Neuron (in vitro differentiated cells): Measurements from ENCODE around the gene PHACTR4.
"Not testable (repeated sequence)": the region's sequence is repeated elsewhere in the genome, so short reads cannot be mapped to it uniquely, and the experiment has no call there.

ENCODE experiments used
- H2AFZ ChIP-seq: one replicate; pipeline ENCODE4 v1.6.1; 2013; ENCODE audit warnings: low read depth, mild to moderate bottlenecking, inconsistent platforms, low read length, moderate library complexity
- H3K27me3 ChIP-seq: one replicate; pipeline ENCODE4 v1.6.1; 2013; ENCODE audit warnings: low read length; ENCODE audit not compliant: insufficient read depth
- H3K36me3 ChIP-seq: one replicate; pipeline ENCODE4 v1.6.1; 2013; ENCODE audit warnings: low read length; ENCODE audit not compliant: insufficient read depth
- H3K4me1 ChIP-seq: one replicate; pipeline ENCODE4 v1.6.1; 2013; ENCODE audit warnings: low read length; ENCODE audit not compliant: insufficient read depth
- H3K4me3 ChIP-seq: 2 replicates; pipeline ENCODE4 v1.5.1; 2013; ENCODE audit warnings: mild to moderate bottlenecking, low read length, moderate library complexity
- H3K9me3 ChIP-seq: one replicate; pipeline ENCODE4 v1.6.1; 2013; ENCODE audit warnings: low read length

PHACTR4 gene

DNA sequence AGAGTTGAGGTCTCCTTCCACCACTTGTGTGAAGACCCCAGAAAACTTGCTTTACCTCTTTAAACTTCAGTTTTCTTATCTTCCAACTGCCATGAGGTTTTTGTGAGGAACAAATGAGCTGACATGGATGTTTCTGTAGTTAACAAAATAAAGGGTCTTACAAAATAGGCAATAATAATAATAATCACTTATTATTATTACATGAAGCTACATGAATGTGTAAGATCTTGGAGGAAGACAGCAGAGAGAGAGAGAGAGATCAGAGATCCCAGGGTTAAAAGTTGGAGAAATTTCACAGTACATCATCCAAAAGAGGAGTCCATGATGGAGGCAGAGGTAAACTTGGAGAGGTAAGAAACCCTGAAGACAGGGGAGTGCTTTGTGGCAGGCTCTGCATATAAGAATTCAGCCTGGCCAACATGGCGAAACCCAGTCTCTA is 147.0 kb downstream of the PHACTR4 start:
- no peak overlapping the region for H2AFZ ChIP-seq
- no peaks in the 10 kb centered on the region for H3K27me3 ChIP-seq
- H3K4me1 ChIP-seq = peaks cover 11% of the 10 kb centered on the region
- peaks cover 11% of the 10 kb centered on the region for H3K36me3 ChIP-seq
- H3K4me3 ChIP-seq = no peak overlapping the region
- H3K9me3 ChIP-seq = no peaks in the 10 kb centered on the region

DNA sequence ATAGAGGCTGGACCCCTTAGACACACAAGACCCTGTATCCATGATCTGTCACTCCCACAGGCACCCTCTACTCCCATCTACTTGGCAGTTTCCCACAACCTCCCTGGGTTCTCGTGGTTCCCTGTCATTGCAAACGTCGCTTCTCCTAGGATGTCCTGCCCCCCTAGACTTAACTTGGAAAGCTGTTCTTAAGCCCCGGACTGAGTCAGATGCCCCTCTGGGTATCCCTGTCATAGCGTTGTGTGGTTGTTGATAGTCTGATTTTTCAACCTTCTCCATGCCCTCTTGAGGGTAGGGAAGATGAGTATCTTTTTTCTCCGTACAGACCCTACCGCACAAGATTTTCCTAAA is 148.1 kb downstream of the PHACTR4 start:
- H3K9me3 ChIP-seq = no peaks in the 10 kb centered on the region
- no peaks in the 10 kb centered on the region for H3K27me3 ChIP-seq
- H3K4me3 ChIP-seq = peak overlapping the region; percentile 93
- H3K36me3 ChIP-seq = peaks cover 12% of the 10 kb centered on the region
- H2AFZ ChIP-seq = peak overlapping the region; percentile 6
- H3K4me1 ChIP-seq = peaks cover 11% of the 10 kb centered on the region

DNA sequence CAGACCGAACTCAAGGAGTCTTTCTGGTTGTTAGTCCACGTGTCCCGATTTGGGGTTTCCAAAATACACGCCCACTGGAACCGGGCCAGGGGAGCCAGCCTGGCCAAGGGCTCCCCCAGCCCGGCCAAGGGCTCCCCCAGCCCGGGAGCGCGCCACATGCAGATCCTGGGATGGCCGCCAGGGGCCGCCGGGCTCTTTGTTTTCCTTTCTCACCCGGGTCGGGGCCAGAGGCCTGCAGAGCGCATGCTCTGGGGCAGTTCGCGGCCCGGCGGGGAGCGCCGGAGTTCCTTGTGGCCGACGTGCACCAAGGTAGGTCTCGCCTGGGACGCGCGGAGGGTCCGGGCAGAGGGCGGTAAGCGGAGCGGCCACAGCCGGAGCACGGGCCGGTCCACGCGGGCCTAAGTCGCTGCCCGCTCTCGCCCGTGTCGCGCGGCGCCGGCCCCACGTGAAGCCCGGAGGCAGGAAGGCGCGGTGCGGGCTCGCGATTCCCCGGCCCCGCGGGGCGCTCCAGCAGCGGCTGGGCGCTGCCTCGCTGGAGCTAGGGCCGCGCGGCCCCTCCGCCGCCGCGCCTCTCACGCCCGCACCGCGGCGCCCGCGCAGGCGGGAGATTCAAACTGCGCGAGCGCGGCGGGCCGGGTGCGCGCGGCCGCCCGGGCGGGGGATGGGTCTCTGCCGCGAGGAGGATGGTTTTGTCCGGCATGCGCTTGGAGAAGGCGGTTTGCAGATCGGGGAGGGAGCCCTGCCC is 148.6 kb downstream of the PHACTR4 start:
- peak overlapping the region; percentile 6 for H2AFZ ChIP-seq

DNA sequence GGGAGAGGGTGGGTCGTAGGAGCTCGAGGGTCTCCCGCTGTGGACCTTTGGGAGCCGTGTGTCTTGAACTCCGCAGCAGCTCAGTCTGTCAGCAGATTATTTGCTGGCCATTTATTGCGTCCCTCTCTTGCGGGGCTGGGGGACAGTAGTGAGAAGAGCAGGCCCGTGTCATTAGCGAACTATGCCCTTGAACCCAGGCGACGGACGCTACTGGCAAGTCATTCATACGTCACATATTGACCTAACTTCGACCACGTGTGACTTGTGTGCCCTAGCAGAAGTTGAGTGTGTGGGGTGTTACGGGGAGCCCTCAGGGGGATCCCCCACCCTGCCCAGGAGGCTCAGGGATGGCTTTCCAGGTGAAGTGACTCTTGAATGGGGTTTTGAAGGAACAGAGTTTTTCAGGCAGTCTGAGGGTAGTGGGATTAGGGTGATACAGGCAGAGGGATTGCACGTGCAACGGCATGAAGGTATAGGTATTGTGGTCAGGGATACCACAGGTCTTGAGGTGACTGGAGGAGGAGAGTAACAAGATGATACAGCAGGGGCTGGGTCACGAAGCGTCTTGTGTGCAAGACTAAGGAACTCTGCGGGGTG is 149.3 kb downstream of the PHACTR4 start:
- no peaks in the 10 kb centered on the region for H3K27me3 ChIP-seq
- peak overlapping the region; percentile 6 for H2AFZ ChIP-seq
- no peaks in the 10 kb centered on the region for H3K9me3 ChIP-seq
- peaks cover 7% of the 10 kb centered on the region for H3K36me3 ChIP-seq
- peak overlapping the region; percentile 93 for H3K4me3 ChIP-seq
- peaks cover 11% of the 10 kb centered on the region for H3K4me1 ChIP-seq

More for the DNA sequence above, 148.6 kb downstream of the PHACTR4 start:
- H3K27me3 ChIP-seq = no peaks in the 10 kb centered on the region
- peak overlapping the region; percentile 93 for H3K4me3 ChIP-seq
- peaks cover 11% of the 10 kb centered on the region for H3K4me1 ChIP-seq
- H3K36me3 ChIP-seq = peaks cover 6% of the 10 kb centered on the region
- no peaks in the 10 kb centered on the region for H3K9me3 ChIP-seq

DNA sequence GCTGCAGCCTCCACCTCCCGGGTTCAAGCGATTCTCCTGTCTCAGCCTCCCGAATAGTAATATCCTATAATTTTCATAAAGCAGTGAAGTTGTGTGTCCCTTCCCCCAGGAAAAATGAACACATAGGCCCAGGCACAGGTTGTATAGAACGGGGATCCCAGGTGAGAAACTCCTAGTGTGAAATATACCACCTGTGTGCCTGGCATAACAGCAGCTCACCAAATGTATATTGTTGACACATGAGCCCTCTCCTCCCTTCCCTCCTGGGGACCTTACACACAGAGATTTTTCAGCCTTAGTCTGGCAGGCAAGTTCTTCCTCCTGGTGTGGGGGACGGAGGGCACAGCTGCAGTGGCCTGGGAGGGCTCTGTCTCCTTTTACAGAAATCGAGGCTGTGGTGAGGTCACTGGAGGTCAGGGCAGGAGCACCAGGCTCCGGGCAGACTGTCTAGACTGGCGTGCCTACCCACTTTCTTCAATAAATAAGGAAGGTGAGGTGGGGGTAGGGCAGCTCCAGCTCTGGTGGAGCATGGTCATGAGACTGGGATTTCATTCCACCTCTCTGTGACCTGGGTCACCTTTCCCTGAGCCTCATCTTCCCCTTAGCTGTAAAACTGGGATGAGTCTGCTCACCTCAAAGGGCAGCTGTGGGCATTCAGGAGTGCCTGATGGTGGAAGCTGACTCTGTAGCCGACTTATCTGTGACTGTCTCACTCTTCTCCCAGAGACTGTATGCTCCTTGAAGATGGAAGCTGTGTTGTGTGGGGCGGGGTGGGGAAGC is 150.6 kb downstream of the PHACTR4 start:
- Histone ChIP-seq H2AFZ (no peak overlapping the region), H3K4me3 (no peak overlapping the region), H3K4me1 (peaks cover 11% of the 10 kb centered on the region), H3K36me3 (peaks cover 12% of the 10 kb centered on the region), H3K9me3 (no peaks in the 10 kb centered on the region), H3K27me3 (no peaks in the 10 kb centered on the region)

DNA sequence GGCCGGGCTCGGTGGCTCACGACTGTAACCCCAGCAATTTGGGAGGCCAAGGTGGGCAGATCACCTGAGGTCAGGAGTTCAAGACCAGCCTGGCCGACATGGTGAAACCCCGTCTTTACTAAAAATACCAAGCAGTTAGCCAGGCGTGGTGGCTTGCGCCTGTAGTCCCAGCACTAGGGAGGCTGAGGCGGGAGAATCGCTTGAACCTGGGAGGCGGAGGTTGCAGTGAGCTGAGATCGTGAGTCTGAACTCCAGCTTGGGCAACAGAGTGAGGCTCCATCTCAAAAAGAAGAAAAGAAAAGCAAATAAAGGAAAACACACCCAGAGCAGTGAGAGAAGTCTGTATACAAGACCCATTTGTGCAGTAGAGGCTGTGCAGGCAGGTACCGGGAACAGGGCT is 151.3 kb downstream of the PHACTR4 start:
- not testable (repeated sequence) for H3K4me3 ChIP-seq, H2AFZ ChIP-seq, H3K27me3 ChIP-seq, H3K9me3 ChIP-seq
- Histone ChIP-seq H3K36me3 (peaks cover 12% of the 10 kb centered on the region), H3K4me1 (peaks cover 11% of the 10 kb centered on the region)

DNA sequence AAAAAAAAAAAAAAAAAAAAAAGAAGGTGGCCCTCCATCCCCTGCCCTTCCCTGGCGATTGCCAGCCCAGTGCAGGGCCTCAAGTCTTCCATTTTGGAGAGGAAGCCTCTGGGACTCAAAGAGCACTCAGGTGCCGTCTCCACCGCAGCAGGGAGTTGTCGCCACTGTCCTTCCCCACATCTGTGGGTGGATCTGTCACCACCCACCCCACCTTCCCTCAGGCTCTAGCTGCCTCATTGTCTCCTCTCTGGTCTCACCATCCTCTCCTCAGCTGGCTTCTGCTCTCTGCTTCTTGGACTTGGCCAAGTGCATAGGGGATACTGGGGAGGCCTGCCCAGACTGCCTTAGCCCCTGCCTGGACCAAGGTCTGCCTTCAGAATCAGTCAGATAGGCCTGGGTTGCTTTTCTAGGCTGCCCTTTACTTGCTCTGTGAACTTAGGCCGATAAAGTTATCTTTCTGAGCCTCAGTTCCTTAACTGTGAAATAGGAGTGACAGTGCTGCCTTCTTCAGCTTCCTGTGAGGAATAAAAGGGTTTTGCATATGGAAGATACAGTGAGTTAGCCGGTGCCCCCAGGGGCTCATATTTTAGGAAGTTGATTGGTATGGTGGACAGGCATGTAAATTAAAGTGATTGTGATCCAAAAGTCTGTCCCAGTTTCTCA is 152.1 kb downstream of the PHACTR4 start:
- Histone ChIP-seq H3K36me3 (peaks cover 12% of the 10 kb centered on the region), H3K4me3 (no peak overlapping the region), H2AFZ (no peak overlapping the region), H3K27me3 (no peaks in the 10 kb centered on the region), H3K4me1 (peaks cover 11% of the 10 kb centered on the region), H3K9me3 (no peaks in the 10 kb centered on the region)

DNA sequence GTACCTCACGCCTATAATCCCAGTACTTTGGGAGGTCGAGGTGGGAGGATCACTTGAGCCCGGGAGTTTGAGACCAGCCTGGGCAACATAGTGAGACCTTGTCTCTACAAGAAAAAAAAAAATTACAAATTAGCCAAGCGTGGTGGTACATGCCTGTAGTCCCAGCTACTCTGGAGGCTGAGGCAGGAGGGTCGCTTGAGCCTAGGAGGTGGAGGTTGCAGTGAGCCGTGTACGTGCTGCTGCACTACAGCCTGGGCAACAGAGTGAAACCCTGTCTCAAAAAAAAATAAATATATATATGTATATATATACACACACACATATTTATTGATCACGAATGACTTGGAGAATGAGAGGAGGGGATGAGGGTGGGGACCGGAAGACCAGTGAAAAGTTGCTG is 153.0 kb downstream of the PHACTR4 start:
- not testable (repeated sequence) for H3K9me3 ChIP-seq, H3K4me3 ChIP-seq, H3K27me3 ChIP-seq, H2AFZ ChIP-seq
- Histone ChIP-seq H3K36me3 (peaks cover 18% of the 10 kb centered on the region), H3K4me1 (peaks cover 10% of the 10 kb centered on the region)

DNA sequence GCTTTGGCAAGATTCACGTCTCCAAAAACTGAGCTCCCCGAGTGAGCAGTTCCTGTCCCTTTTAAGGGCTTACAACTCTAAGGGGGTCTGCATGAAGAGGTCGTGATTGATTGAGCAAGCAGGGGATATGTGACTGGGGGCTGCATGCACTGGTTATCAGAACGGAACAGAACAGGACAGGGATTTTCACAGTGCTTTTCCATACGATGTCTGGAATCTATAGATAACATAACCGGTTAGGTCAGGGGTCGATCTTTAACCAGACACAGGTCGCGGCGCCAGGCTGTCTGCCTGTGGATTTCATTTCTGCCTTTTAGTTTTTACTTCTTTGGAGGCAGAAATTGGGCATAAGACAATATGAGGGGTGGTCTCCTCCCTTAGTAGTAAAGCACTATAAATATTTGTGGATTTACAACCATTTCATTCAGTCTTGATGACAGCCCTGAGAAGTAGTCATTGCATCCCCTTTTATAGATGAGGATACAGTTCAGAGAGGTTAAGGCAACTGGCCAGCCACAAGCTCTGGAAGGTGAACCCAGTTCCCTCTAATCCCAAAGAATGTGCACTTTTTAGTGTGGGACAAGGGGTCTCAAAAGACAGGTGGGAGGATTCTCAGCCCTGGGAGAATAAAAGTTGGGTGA is 155.6 kb downstream of the PHACTR4 start:
- not testable (repeated sequence) for H3K4me3 ChIP-seq, H3K9me3 ChIP-seq, H2AFZ ChIP-seq, H3K4me1 ChIP-seq, H3K27me3 ChIP-seq
- peaks cover 25% of the 10 kb centered on the region for H3K36me3 ChIP-seq

DNA sequence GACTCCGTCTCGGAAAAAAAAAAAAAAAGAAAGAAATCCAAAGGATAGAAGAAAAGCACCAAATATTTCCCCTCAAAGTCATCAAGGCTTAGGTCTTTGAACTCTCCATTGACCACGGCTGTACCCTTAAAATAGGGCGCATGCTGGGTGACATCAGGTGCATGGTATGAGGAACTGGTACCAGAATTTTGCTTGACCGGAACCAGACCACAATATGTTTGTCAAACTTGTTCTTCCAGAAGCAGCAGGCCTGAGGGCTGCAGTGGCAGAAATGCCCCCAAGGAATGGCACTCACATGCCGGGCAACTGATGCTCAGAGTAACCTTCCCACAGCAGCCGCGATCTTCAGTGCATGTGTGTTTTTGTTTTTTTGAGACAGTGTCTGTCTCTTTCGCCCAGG is 157.3 kb downstream of the PHACTR4 start:
- H2AFZ ChIP-seq = no peak overlapping the region
- peaks cover 41% of the 10 kb centered on the region for H3K36me3 ChIP-seq
- no peaks in the 10 kb centered on the region for H3K27me3 ChIP-seq
- H3K9me3 ChIP-seq = no peaks in the 10 kb centered on the region
- no peaks in the 10 kb centered on the region for H3K4me1 ChIP-seq
- H3K4me3 ChIP-seq = no peak overlapping the region

DNA sequence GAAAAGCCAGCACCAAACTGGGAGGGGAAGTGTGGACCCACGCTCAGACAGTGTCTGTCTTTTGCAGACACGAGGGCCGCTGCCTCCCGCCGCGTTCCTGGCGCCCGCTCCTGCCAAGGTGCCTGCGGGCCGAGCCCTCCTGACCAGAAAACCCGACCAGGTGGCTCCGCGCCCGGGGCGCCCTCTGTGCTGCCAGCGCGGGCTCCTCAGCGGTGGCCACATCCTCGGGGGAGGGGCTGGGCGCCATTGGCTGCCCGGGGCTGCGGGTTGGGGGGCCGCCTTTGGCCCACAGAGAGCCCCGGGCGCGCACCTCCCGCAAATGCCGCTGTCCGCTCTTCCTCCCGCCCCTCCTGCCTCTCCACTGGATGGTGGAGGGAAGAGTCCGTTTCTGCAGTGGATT is 160.9 kb downstream of the PHACTR4 start:
- Histone ChIP-seq H3K27me3 (no peaks in the 10 kb centered on the region), H3K4me3 (no peak overlapping the region), H3K4me1 (no peaks in the 10 kb centered on the region), H3K36me3 (peaks cover 51% of the 10 kb centered on the region), H2AFZ (no peak overlapping the region), H3K9me3 (peaks cover 2% of the 10 kb centered on the region)

DNA sequence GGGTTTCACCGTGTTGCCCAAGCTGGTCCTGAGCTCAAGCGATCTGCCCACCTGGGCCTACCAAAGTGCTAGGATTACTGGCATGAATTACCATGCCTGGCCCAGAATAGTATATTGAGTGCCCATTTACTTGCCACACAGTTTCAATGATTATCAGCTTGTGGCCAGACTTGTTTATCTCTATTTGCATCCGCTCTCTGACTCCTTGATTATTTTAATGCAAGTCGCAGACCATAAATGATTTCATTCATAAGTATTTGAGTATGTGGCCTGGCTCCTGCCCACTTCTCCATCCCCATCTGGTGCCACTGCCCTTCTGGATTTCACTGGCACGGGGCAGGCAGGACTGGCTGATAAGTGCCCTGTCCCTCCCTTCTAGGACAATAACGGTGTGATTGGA is 165.1 kb downstream of the PHACTR4 start:
- peaks cover 75% of the 10 kb centered on the region for H3K36me3 ChIP-seq
- no peaks in the 10 kb centered on the region for H3K4me1 ChIP-seq
- H3K27me3 ChIP-seq = no peaks in the 10 kb centered on the region

More for the DNA sequence above, 165.1 kb downstream of the PHACTR4 start:
- H3K9me3 ChIP-seq = peaks cover 2% of the 10 kb centered on the region
- H3K4me3 ChIP-seq = no peak overlapping the region
- H2AFZ ChIP-seq = no peak overlapping the region
